A549 treated with CORT108297 at 1 μM for 4 hours (cell line): ENCODE data around the gene PTPN21. TPM values are rescaled to one million over a fixed set of nuclear protein-coding genes. Genes with fewer than 3 reads are reported as not detected.

Experiments
- total RNA-seq: library from RNA; stranded (reverse); fragments of 200-300 nt; extraction: Qiagen RNA extraction; gene quantifications from 5 replicates; pipeline ENCODE4 v1.2.3, GENCODE V29; 2022

The PTPN21 gene
- 7.6 to 10.5 TPM (median 8.7 TPM) in 5 replicates for total RNA-seq

DNA sequence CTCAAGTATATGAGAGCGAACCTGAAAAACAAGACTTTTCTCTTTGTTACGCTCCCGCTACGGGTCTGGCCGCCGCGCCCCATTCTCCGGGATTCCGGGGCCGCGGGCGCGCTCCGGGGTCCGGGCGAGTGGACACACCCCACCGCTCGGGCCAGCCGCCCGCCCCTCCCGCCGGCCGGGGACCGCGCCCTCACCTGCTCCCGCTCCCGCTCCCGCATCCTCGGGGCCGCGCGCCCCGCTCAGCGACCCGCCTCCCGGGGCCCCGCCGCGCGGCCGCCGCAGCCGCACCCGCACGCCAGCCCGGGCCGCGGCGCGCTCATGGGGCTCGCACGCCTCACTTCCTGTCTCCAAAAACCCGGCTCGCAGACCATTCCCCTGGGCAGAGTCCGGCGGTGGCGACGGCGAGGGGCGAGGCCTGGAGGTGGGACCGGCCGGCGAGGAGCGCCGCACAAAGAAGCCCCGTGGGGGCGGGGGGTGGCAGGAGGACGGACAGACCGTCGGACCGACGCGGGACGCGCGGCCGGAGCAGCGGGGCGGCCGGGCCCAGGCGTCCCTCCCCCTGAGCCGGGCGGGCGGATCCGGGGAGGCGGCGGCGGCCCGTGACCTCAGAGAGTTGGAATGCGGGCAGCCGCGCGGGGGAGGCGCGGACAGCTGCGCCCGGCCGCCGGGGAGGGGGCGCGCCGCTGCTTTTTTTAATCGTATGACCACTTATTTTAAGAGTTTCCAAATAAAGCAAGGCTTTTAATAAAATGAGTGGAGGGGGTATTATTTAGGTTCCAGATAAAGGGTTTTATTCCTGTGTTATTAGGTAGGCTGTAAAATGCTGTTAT lies at the start of gene PTPN21:
Gene PTPN21 (minus strand): TSS at position 551 of the 830 bp plus-strand sequence. CDS start 4,590 bp downstream, outside the sequence.

DNA sequence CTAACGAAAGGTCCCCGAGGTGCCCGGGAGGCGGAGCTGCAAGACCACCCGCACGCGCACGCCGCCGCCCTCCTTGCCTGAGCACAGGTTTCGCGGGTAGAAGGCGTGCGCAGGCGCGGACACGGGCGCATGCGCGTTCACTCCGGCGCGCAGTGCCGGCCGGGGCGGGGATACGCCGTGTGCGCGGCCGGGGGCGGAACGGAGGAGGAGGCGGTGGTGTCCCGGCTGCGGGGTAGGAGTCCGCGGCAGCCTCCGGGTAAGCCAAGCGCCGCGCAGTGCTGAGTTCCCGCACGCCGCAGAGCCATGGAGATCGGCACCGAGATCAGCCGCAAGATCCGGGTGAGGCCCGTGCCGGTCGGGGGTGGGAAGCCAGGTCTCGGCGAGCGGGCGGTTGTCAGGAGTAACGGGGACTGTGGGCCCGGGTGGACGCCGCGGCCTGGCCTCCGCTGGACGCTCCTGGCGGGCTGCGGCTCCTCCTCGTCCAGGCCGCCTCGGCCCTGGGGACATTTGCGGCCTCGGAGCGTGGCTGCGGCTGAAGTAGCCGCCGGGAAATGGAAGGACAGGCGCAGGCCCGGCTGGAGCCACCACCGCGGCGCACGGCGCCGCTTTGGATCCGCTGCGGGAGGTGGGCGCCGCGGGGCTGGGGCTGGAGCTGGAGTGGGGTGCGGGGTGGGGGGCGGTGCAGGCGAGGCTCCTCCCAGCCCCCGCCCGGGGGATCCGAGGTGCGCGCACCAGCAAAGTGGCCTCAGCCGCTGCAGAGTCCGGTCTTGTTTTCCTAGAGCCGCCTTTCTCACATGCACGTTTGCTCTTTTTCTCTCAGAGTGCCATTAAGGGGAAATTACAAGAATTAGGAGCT lies 8.3 kb upstream of the PTPN21 start, which contains the start of gene ZC3H14:
Gene ZC3H14 (plus strand): TSS at position 207 of the 856 bp plus-strand sequence. CDS start 97 bp downstream, at position 304.

Other genes with a start within 250 kb of the PTPN21 start
- not detected in 5 replicates for gene KCNK10, start 231.7 kb downstream of the PTPN21 start, total RNA-seq
- gene SPATA7, start 169.3 kb downstream of the PTPN21 start, total RNA-seq, result 3.7 to 6.0 TPM (median 4.6 TPM) in 5 replicates
- 56.4 to 68.1 TPM (median 63.8 TPM) in 5 replicates for gene ZC3H14, start 8.0 kb upstream of the PTPN21 start, total RNA-seq
- gene EML5, start 237.9 kb upstream of the PTPN21 start, total RNA-seq, result 0.47 to 0.76 TPM (median 0.63 TPM) in 5 replicates